Renal cortical epithelial cell (primary cell): ENCODE data around the gene GRM7. TPM values are rescaled to one million over a fixed set of nuclear protein-coding genes. Genes with fewer than 3 reads are reported as not detected.
"Not testable (repeated sequence)": the region's sequence is repeated elsewhere in the genome, so short reads cannot be mapped to it uniquely, and the experiment has no call there.

Source experiments
- DNase-seq: peaks from one replicate; pipeline ENCODE4 v3.0.0-alpha.2; 2011; ENCODE audit warnings: low read depth
- total RNA-seq: library from RNA; depleted of rRNA; stranded (reverse); fragments of >200 nt; gene quantifications from 2 replicates; pipeline ENCODE4 v1.2.3, GENCODE V29; 2014

Gene GRM7
- not detected in 2 replicates for total RNA-seq

GRCh38 chr3:6860954-6861624 lies at the start of gene GRM7:
Gene GRM7, plus strand, starts transcription at chr3:6861115.
- DNase-seq, result peak; percentile 1

DNA sequence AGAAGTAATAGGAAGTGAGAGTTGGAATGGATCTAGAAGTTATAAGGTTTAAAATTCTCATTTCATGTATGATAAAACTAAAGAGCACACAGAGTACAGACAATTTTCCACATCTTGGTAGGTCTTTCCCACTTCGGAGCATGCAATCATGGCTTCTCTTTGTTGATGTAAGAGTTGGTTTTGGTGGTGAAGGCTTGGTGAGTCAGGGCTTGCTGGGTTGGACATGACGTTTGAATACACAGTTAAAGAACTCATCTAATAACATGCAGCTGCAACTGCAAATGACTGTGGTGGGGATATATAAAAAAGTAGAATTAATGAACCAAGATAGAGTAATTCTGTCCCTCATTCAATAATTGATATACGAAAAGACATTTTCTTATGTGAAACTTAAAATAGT lies 39.5 kb upstream of the GRM7 start:
- DNase-seq, result no peak

GRCh38 chr3:6825524-6825923 lies 35.4 kb upstream of the GRM7 start:
- DNase-seq, result no peak

GRCh38 chr3:6827453-6827852 lies 33.5 kb upstream of the GRM7 start:
- no peak for DNase-seq

- DNase-seq, result no peak
These were observed 16.2 kb upstream of the GRM7 start for GRCh38 chr3:6844723-6845122.

GRCh38 chr3:6854184-6854583 lies 6.7 kb upstream of the GRM7 start:
- no peak for DNase-seq

GRCh38 chr3:6857510-6857909 lies 3.4 kb upstream of the GRM7 start:
- no peak for DNase-seq

GRCh38 chr3:6860149-6860953 lies 564 bp upstream of the GRM7 start:
- DNase-seq, result no peak

GRCh38 chr3:6861625-6862000 lies 698 bp downstream of the GRM7 start:
- no peak for DNase-seq

DNA sequence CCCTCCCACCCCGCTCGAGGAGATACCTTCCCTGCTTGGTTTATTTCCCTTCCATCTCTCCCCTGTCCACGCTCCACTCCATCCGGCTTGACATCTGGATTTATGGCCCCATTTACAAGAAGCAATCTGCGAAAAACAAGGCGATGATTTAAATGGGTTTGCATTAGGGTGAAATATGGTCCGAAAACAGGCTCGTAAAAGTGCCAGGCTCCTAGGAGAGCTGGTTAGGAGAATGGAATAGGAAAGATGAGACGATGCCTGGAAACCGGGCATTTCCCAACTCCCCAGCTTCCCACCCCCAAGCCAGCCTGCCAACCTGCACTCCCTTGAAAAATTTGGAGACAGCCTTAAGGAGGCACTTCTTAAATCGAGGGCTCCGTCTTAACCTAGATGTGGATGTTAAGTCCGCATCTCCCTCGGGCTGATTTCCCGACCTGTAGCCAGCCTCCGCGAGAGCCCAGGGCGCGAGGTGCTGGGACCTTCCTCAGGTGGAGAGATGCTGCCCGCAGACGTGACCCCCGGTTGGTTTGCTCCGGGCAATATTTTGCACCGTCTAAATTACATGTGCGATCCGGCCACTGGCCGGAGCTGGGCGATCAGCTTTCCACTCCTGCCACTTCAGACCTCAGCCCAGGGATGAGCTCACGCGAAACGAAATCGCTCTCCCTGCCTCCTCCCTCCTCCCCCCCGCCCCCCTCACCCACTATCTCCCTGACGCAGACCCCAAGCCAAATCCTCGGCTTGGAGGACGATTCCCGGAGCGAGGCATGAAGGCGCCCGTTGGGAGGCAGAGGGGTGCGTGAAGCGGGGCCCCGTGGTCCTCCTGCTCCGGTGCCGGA lies 1.3 kb downstream of the GRM7 start:
- DNase-seq, result no peak

- DNase-seq, result no peak
These were observed 1.9 kb downstream of the GRM7 start for GRCh38 chr3:6862880-6863195.

DNA sequence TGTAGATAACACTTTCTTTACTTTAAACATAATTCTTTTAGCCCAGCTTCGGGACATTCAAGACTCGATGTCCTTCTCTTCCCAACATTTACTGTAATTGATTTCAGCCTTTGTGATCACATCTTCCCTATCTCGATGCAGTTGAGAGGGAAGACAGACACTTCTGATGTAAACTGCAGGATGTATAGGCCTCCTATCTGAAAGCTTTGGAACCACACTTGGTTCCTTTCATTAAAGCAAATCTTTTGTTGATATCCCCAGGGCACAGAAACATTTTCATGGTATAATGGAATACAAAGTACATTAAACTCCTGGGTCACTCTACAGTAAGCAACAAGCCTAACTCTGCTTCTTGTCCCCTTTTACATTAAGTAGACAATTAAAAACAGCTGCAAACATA lies 6.4 kb downstream of the GRM7 start:
- no peak for DNase-seq

GRCh38 chr3:6878731-6879130 lies 17.8 kb downstream of the GRM7 start:
- DNase-seq, result no peak

GRCh38 chr3:6912240-6912639 lies 51.3 kb downstream of the GRM7 start:
- no peak for DNase-seq

GRCh38 chr3:6915898-6916297 lies 55.0 kb downstream of the GRM7 start:
- no peak for DNase-seq

- DNase-seq, result peak; percentile 30
These were observed 60.2 kb downstream of the GRM7 start for GRCh38 chr3:6921066-6921465.

DNA sequence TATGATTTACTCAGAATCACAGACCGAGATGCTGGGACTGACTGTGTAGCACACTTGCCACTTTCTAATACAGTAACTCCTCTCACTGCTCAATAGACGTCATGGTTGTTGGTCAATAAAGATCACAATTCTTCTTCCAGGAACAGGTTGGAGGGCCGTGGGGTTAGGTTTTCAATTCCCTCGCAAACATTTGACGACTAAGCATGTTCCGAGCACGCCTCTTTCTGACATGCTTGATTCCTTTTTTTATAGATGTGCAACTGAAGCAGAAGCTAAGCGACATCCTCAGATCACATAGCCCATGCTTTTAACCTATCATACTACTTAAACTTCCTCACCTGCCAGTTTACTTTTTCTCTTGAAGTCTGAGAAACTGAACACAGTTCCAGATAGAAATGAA lies 61.0 kb downstream of the GRM7 start:
- DNase-seq, result no peak

DNA sequence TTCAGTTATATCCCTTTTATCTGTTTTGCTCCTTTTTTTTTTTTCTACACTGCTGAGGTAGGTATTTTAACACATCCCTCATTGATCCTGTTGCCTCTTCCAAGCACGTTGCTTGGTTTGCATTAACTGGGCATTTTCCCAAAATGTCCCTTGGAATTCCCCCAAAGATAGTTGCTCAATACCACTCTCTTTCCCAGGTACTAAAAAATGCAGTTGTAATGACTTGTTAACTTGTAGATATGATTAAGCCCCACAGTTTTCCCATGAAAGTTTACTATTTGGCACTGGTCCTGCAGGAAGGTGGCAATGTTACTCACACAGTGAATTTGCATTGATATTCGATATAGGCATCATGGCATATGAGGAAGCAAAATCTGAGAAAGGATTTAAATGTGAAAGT lies 67.1 kb downstream of the GRM7 start:
- DNase-seq, result peak; percentile 95

DNA sequence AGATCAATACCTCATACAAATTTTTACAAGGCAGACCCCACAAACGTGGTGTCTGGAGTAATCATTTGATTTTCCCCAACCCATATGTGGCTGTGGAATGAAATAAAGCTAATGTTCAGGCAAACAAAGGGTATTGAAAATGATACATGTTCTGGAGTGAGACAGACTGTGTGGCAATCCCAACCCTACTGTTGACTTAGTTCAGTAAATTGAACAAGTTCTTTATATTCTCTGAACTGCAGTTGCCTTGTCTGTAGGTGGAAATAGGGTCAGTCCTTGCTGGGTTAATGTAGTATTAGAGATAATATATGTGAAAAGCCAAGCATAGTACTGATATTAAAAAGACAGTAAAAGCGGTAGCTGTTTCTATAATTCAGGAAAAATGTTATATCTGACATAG lies 69.0 kb downstream of the GRM7 start:
- DNase-seq, result no peak

- not testable (repeated sequence) for DNase-seq
These were observed 74.5 kb downstream of the GRM7 start for GRCh38 chr3:6935418-6935817.

- DNase-seq, result no peak
These were observed 75.1 kb downstream of the GRM7 start for GRCh38 chr3:6935970-6936369.

DNA sequence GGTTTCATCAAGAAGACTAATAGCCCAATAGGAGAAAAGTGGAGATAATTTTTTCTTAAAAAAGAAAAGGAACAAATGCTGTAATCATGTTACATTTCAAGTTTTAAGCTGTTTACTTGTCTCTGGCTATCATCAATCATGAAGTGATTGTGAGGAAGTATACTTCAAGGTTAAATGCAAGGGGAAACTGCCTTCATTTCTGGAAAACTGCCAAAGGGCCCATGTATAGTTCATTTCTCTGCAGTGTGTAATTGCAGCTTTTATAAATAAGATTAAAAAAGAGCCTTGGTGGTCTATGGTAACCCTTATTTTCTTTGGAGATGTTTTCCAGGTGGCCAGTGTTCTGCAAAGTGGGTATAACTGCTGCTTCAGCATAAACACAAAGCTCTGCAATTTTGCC lies 101.9 kb downstream of the GRM7 start:
- no peak for DNase-seq

- DNase-seq, result peak; percentile 53
These were observed 105.0 kb downstream of the GRM7 start for GRCh38 chr3:6965881-6966280.
